ENCODE results near the gene LAMA2.

Gene LAMA2

DNA sequence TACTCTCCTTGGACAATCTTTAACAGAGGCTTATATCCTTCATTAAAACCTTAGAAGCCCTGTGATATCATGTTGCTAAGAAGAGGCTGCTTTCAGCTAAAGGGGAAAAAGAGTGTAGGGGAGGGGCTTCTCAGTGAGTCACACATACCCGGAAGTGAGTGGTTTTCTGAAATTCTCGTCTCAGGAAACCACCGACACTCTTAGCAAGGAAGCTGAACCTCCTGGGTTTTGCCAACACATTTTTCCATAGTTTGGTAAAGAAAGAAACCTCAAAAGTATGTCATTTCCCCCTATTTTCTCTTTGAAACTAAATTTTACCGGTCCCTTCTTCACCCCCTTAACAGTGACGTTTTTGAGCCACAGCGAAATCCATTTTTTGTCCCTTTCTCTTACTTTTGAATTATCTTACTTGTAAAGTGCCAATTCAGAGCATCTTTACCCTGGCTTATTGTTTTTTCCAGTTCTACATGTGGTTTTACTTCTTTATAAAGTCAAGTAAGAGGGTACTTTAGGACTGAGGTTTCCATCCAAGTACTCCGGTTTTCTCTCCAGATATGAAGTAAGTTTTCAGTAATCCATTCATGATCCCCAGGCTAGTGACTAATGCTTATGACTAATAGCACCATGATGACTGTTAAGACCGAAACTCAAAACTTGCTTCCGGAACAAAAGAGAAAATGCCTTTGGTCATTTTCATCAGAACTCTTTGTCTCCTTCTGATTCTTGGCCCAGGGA, 607.8 kb downstream of the LAMA2 start:
- CTCF ChIA-PET, result interaction anchor here (1.0 to 1.4 kb wide), 2 partner anchors 9 to 11 kb away, joined by 4 to 10 read pairs; no protein-coding TSS in a partner anchor
- TF ChIP-seq SUZ12 (IDR thresholded peaks at IDR 0.05) (no peak), LEF1 (IDR thresholded peaks at IDR 0.05; ENCODE audit: borderline replicate concordance) (no peak), FOXM1 (IDR thresholded peaks at IDR 0.05; ENCODE audit: borderline replicate concordance) (no peak), ZNF384 (IDR thresholded peaks at IDR 0.05) (no peak), HDGF (IDR thresholded peaks at IDR 0.05; ENCODE audit: borderline replicate concordance) (no peak), ELF4 (IDR thresholded peaks at IDR 0.05) (no peak), ARNT (IDR thresholded peaks at IDR 0.05) (no peak), BHLHE40 (IDR thresholded peaks at IDR 0.05; ENCODE audit: borderline replicate concordance) (no peak), TARDBP (IDR thresholded peaks at IDR 0.05) (no peak)
- TF ChIP-seq, protein P1, sequence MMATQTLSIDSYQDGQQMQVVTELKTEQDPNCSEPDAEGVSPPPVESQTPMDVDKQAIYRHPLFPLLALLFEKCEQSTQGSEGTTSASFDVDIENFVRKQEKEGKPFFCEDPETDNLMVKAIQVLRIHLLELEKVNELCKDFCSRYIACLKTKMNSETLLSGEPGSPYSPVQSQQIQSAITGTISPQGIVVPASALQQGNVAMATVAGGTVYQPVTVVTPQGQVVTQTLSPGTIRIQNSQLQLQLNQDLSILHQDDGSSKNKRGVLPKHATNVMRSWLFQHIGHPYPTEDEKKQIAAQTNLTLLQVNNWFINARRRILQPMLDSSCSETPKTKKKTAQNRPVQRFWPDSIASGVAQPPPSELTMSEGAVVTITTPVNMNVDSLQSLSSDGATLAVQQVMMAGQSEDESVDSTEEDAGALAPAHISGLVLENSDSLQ (IDR thresholded peaks at IDR 0.05), result no peak
- POLR2A ChIA-PET, result no interaction called here
- no peak for DNase-seq (ENCODE audit: extremely low spot score)

DNA sequence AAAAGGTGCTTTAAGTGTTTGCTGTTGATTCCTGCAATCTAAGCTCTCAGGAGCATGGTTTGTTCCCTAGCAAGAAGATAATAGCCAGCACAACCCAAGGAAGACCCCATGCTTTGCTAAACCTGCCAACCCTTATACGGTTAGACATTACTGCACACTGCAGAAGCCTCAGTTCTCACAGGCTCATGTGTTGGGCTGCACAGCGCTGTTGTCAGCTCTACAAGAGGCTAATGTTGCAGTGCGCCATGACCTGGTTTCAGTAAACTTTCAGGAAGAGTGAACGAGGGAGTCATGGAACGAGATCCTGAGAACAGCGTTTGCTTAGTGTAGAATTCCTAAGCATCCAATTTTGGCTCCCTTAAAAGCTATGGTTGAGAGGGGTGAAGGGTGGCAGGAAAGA, 608.5 kb downstream of the LAMA2 start:
- no peak for TF ChIP-seq ZNF384 (IDR thresholded peaks at IDR 0.05)
- TF ChIP-seq BHLHE40 (IDR thresholded peaks at IDR 0.05; ENCODE audit: borderline replicate concordance), result no peak
- no peak for DNase-seq (ENCODE audit: extremely low spot score)
- ChIA-PET POLR2A (no interaction called here), CTCF (interaction anchor here (0.6 to 0.8 kb wide), 3 partner anchors 25 to 525 kb away, joined by 3 to 10 read pairs (median 5); no protein-coding TSS in a partner anchor)

DNA sequence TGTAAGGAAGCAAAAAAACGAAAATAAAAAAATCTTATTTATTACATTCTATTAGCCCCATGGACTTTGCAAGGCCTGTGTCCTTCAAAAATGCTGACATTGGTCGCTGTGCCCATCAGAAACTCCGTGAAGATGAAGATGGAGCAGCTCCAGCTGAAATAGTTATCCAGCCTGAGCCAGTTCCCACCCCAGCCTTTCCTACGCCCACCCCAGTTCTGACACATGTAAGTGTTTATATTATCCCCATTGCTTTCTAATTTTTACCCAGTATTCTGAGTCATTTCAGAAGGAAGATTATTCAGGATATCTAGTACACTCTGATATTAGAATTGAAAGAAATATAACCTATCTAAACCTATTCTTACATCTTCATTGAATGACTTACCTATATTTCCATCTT, 609.3 kb downstream of the LAMA2 start:
- POLR2A ChIA-PET, result no interaction called here
- no peak for DNase-seq (ENCODE audit: extremely low spot score)
- CTCF ChIA-PET, result interaction anchor here (0.8 kb wide), 1 partner anchor 26 kb away, joined by 3 read pairs; no protein-coding TSS in a partner anchor
- TF ChIP-seq TARDBP (IDR thresholded peaks at IDR 0.05), result no peak
- no peak for TF ChIP-seq ELF4 (IDR thresholded peaks at IDR 0.05)
- no peak for TF ChIP-seq FOXA1 (IDR thresholded peaks at IDR 0.05)
- no peak for TF ChIP-seq SP1 (IDR thresholded peaks at IDR 0.05)
- TF ChIP-seq NFRKB (IDR thresholded peaks at IDR 0.05), result no peak
- no peak for TF ChIP-seq CTBP1 (IDR thresholded peaks at IDR 0.05; ENCODE audit: borderline replicate concordance)
- TF ChIP-seq, protein P1 (IDR thresholded peaks at IDR 0.05), result no peak
- no peak for TF ChIP-seq L3MBTL2 (conservative IDR thresholded peaks at IDR 0.05)
- TF ChIP-seq BHLHE40 (IDR thresholded peaks at IDR 0.05; ENCODE audit: borderline replicate concordance), result no peak
- no peak for TF ChIP-seq LEF1 (IDR thresholded peaks at IDR 0.05; ENCODE audit: borderline replicate concordance)
- no peak for TF ChIP-seq HDGF (IDR thresholded peaks at IDR 0.05; ENCODE audit: borderline replicate concordance)
- no peak for TF ChIP-seq FOXM1 (IDR thresholded peaks at IDR 0.05; ENCODE audit: borderline replicate concordance)
- TF ChIP-seq FOXK2 (IDR thresholded peaks at IDR 0.05), result no peak
- TF ChIP-seq ZNF384 (IDR thresholded peaks at IDR 0.05), result no peak
- no peak for TF ChIP-seq SUZ12 (IDR thresholded peaks at IDR 0.05)
- no peak for TF ChIP-seq ARNT (IDR thresholded peaks at IDR 0.05)

DNA sequence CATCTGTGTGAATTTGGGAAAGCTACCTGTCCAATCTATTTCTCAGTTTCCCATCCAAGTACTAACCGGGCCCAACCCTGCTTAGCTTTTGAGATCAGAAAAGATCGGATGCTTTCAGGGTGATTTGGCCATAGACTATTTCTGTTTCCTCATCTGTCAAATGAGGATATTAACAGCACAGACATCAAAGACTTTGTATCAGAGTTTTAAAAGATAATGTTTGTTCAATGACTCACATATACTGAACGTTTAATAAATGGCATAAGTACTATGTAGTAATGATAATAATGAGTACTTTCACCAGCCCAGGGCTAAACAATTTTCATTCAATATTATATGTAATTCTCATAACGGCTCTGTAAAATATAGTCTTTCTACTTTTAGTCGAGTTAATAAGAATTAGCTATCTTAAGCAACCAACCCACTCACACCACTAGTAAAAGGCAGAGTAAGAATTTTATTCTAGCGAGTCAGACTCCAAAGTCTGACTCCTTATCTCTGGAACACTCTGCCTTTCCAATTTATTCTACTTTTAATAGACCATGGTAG, 610.5 kb downstream of the LAMA2 start:
- POLR2A ChIA-PET, result no interaction called here
- no peak for DNase-seq (ENCODE audit: extremely low spot score)
- TF ChIP-seq FOXA1 (IDR thresholded peaks at IDR 0.05) (no peak), SUZ12 (IDR thresholded peaks at IDR 0.05) (no peak), CTBP1 (IDR thresholded peaks at IDR 0.05; ENCODE audit: borderline replicate concordance) (no peak), TARDBP (IDR thresholded peaks at IDR 0.05) (no peak), HDGF (IDR thresholded peaks at IDR 0.05; ENCODE audit: borderline replicate concordance) (no peak), SP1 (IDR thresholded peaks at IDR 0.05) (no peak), LEF1 (IDR thresholded peaks at IDR 0.05; ENCODE audit: borderline replicate concordance) (no peak), FOXM1 (IDR thresholded peaks at IDR 0.05; ENCODE audit: borderline replicate concordance) (no peak), NFRKB (IDR thresholded peaks at IDR 0.05) (no peak), FOXK2 (IDR thresholded peaks at IDR 0.05) (no peak), BHLHE40 (IDR thresholded peaks at IDR 0.05; ENCODE audit: borderline replicate concordance) (no peak)
- CTCF ChIA-PET, result interaction anchor here (0.5 to 1.4 kb wide), 3 partner anchors 33 to 571 kb away, joined by 3 to 4 read pairs (median 4); no protein-coding TSS in a partner anchor

DNA sequence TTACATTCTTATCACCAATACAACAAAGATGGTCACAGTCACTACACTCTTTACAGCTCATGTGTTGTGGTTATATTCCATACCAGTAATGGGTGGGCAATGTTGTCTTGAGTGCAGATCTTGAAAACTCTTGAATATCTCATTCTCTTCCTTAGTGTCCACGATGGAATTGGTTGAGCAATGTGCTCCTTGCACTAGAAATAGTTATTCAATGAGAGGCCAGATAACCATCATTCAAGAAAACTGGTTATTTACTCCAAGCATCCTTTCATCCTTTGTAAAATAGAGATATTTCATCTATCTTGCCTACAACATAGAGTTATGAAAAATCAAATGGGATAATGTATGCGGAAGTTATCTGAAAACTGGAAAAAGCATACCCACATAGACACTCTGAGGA, 611.2 kb downstream of the LAMA2 start:
- POLR2A ChIA-PET, result no interaction called here
- CTCF ChIA-PET, result interaction anchor here (0.5 to 1.4 kb wide), 3 partner anchors 34 to 570 kb away, joined by 3 to 4 read pairs (median 4); no protein-coding TSS in a partner anchor
- TF ChIP-seq ZNF384 (IDR thresholded peaks at IDR 0.05) (no peak), SP1 (IDR thresholded peaks at IDR 0.05) (no peak), FOXM1 (IDR thresholded peaks at IDR 0.05; ENCODE audit: borderline replicate concordance) (no peak), HDGF (IDR thresholded peaks at IDR 0.05; ENCODE audit: borderline replicate concordance) (no peak), SUZ12 (IDR thresholded peaks at IDR 0.05) (no peak), ELF4 (IDR thresholded peaks at IDR 0.05) (no peak), FOXK2 (IDR thresholded peaks at IDR 0.05) (no peak), NFRKB (IDR thresholded peaks at IDR 0.05) (no peak), CTBP1 (IDR thresholded peaks at IDR 0.05; ENCODE audit: borderline replicate concordance) (no peak)
- TF ChIP-seq, protein P1 (IDR thresholded peaks at IDR 0.05), result no peak
- no peak for DNase-seq (ENCODE audit: extremely low spot score)

DNA sequence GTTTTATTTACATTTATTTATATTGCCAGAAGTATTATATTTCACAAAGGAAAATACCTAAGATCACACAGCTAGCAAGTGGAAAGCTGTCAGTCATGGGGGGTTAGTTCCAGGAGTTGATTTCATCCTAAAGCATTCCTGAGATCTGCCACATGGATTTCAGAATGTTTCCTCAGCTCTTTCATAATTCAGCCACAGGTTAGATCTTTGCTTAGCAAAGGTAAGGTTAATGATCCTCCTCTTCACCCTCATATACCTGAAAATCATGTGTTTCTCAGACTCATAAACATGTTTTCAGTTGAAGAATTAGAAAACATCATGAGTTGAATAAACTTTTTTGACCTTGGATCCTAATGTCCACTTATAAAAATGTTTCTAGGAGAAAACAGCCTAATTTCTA, 611.6 kb downstream of the LAMA2 start:
- POLR2A ChIA-PET, result no interaction called here
- TF ChIP-seq FOXM1 (IDR thresholded peaks at IDR 0.05; ENCODE audit: borderline replicate concordance), result no peak
- no peak for TF ChIP-seq CTBP1 (IDR thresholded peaks at IDR 0.05; ENCODE audit: borderline replicate concordance)
- TF ChIP-seq ELF4 (IDR thresholded peaks at IDR 0.05), result no peak
- TF ChIP-seq HDGF (IDR thresholded peaks at IDR 0.05; ENCODE audit: borderline replicate concordance), result no peak
- TF ChIP-seq SP1 (IDR thresholded peaks at IDR 0.05), result no peak
- TF ChIP-seq NFRKB (IDR thresholded peaks at IDR 0.05), result no peak
- TF ChIP-seq TARDBP (IDR thresholded peaks at IDR 0.05), result no peak
- no peak for TF ChIP-seq ARNT (IDR thresholded peaks at IDR 0.05)
- TF ChIP-seq FOXK2 (IDR thresholded peaks at IDR 0.05), result no peak
- no peak for TF ChIP-seq BHLHE40 (IDR thresholded peaks at IDR 0.05; ENCODE audit: borderline replicate concordance)
- TF ChIP-seq L3MBTL2 (conservative IDR thresholded peaks at IDR 0.05), result no peak
- TF ChIP-seq ZNF384 (IDR thresholded peaks at IDR 0.05), result no peak
- no peak for TF ChIP-seq SUZ12 (IDR thresholded peaks at IDR 0.05)
- no peak for TF ChIP-seq LEF1 (IDR thresholded peaks at IDR 0.05; ENCODE audit: borderline replicate concordance)
- no peak for TF ChIP-seq FOXA1 (IDR thresholded peaks at IDR 0.05)
- TF ChIP-seq, protein P1 (IDR thresholded peaks at IDR 0.05), result no peak
- DNase-seq (ENCODE audit: extremely low spot score), result no peak
- CTCF ChIA-PET, result interaction anchor here (1.4 kb wide), 1 partner anchor 104 kb away, joined by 4 read pairs; no protein-coding TSS in a partner anchor
